LoVo (cell line): Measurements from ENCODE around the gene NOXRED1.

Source experiments
- DNase-seq: peaks from one replicate; pipeline ENCODE4 v3.0.0-alpha.2; 2016; ENCODE audit warnings: low spot score

Gene NOXRED1

GRCh38 chr14:77407158-77407557 is 16.2 kb downstream of the NOXRED1 start:
- no peak for DNase-seq

- DNase-seq, result no peak
These were observed 16.6 kb downstream of the NOXRED1 start for GRCh38 chr14:77406718-77407117.

- no peak for DNase-seq
These were observed 17.2 kb downstream of the NOXRED1 start for GRCh38 chr14:77406086-77406485.

- no peak for DNase-seq
These were observed 19.6 kb downstream of the NOXRED1 start for GRCh38 chr14:77403768-77404167.

GRCh38 chr14:77400216-77400615 is 23.1 kb downstream of the NOXRED1 start:
- DNase-seq, result no peak

- DNase-seq, result peak; percentile 45
These were observed 33.1 kb downstream of the NOXRED1 start for GRCh38 chr14:77390188-77390587.

GRCh38 chr14:77378701-77379100 is 44.6 kb downstream of the NOXRED1 start:
- no peak for DNase-seq

- DNase-seq, result no peak
These were observed 45.9 kb downstream of the NOXRED1 start for GRCh38 chr14:77377502-77377844.

GRCh38 chr14:77376771-77377501 is 46.4 kb downstream of the NOXRED1 start, which contains the start of the genes SAMD15 and TMED8:
Gene SAMD15 (plus strand): TSS chr14:77377379. CDS start chr14:77377419, 40 bp downstream.
Gene TMED8 (minus strand): TSS chr14:77377094. CDS start chr14:77377053, 41 bp downstream.
- peak; percentile 84 for DNase-seq

- DNase-seq, result peak; percentile 7
These were observed 47.2 kb downstream of the NOXRED1 start for GRCh38 chr14:77375973-77376770.

GRCh38 chr14:77375164-77375950 is 48.0 kb downstream of the NOXRED1 start:
- no peak for DNase-seq

GRCh38 chr14:77372304-77372841 is 51.0 kb downstream of the NOXRED1 start:
- no peak for DNase-seq

- no peak for DNase-seq
These were observed 54.0 kb downstream of the NOXRED1 start for GRCh38 chr14:77369285-77369684.

- DNase-seq, result no peak
These were observed 59.2 kb downstream of the NOXRED1 start for GRCh38 chr14:77364146-77364545.

GRCh38 chr14:77359626-77360025 is 63.7 kb downstream of the NOXRED1 start:
- no peak for DNase-seq

GRCh38 chr14:77356899-77357298 is 66.4 kb downstream of the NOXRED1 start:
- DNase-seq, result no peak

- DNase-seq, result no peak
These were observed 67.5 kb downstream of the NOXRED1 start for GRCh38 chr14:77355811-77356210.

GRCh38 chr14:77353469-77354141 is 69.7 kb downstream of the NOXRED1 start:
- no peak for DNase-seq

GRCh38 chr14:77347751-77348150 is 75.6 kb downstream of the NOXRED1 start:
- DNase-seq, result no peak

GRCh38 chr14:77346495-77346894 is 76.8 kb downstream of the NOXRED1 start:
- no peak for DNase-seq

- DNase-seq, result no peak
These were observed 78.8 kb downstream of the NOXRED1 start for GRCh38 chr14:77344377-77344996.
